COLO668 (cell line): ENCODE measurements around the gene MINK1.
"Not testable (repeated sequence)": the region's sequence is repeated elsewhere in the genome, so short reads cannot be mapped to it uniquely, and the experiment has no call there.

Experiments used
- DNase-seq: peaks from one replicate; lab custom pipeline; 2025; ENCODE audit not compliant: unreplicated experiment; lab: John Stamatoyannopoulos, UW

Gene MINK1

DNA sequence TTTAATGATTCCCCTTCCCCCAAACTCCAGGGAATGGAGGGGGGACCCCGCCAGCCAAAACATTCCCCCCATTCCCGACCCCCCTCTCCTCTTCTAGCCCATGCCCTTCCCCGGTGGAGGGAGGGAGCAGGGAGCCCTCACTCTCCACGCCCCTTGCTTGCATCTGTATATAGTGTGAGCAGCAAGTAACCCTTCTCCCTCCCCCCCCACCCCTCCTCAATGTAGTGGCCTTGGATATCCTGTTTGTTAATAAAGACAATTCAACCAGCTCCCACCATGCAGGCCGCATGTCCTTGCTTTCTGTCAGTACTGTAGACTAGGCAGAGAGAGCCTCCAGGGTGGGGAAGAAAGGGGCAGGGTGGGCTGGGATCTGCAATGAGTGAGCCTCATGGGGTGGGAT is 64.6 kb downstream of the MINK1 start:
- no peak for DNase-seq

DNA sequence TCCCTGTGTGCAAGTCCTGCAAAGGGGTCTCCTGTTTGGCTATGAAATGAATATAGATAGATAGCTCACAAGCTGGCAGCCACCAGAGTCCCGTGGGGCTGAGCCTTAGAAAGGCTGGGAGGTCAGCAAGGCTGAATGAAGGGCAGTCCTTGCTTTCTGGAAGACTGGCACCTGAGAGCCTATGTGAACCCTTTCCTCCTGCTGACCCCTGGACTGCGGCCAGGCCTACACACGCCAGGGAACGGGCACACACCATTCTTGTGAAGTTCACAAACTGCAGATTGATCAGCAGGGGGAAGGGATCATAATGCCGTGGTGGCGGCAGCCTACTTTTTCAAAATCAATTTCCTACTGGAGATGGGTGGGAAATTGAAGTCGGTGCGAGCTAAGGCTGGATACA is 65.2 kb downstream of the MINK1 start:
- DNase-seq = no peak

DNA sequence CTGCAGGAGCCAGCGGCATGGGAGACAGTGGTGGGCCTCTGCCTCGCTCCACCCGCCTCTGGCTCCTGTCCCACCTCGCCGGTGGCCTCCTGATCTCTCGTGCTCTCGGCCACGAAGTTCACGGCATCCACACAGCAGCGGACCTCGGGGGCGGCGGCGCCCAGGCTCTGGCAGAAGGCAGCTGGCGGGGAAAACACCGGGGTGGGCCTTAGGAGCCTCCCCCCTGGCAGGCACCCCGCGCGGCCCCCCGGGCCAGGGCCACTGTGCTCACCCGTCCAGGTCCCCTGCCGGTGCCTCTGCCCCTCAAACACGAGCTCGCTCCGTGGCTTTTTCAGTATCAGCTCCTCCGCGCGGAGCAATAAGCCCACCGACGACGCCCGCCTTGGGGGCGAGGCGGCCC is 65.8 kb downstream of the MINK1 start:
- no peak for DNase-seq

DNA sequence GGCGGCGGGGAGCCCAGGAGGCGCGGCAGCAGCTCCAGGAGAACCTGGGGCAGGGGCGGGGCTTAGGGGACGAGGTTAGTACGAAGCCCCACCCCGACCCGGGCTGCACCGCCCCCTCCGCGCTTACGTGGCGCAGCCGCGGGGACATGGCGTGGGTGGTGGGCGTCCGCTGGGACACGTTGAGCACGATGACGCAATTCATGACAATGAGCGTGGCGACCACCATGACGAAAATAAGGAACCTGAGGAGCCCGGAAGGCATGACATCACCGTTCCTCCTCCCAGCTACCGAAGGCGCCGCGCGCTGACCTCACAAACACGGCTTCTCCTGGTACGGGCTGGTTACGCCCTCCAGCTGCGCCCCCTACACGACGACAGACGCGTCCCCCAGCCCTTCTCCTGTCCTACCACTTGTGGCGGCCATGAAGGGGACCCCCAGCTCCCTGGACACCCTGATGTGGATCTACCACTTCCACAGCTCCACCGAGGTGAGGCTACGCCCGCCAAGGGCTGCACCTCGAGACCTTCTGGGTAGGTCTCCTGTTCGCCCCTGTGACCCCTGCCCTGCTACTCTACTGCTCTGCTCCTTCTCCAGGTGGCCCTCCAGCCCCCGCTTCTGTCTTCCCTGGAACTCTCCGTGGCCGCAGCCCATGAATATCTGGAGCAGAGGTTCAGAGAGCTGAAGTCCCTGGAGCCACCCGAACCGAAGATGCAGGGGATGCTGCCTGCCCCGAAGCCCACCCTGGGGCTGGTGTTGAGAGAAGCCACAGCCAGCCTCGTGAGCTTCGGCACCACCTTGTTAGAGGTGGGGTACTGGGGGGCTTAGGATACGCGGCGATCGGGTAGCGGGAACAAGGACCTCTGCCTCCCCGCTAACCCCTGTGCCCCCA is 66.4 kb downstream of the MINK1 start, which contains the start of gene C17orf107:
Gene C17orf107 (plus strand): TSS at position 196 of the 890 bp plus-strand sequence. CDS start 227 bp downstream, at position 423.
- DNase-seq = no peak

GRCh38 chr17:4900231-4901107 is 67.3 kb downstream of the MINK1 start:
- DNase-seq = no peak

DNA sequence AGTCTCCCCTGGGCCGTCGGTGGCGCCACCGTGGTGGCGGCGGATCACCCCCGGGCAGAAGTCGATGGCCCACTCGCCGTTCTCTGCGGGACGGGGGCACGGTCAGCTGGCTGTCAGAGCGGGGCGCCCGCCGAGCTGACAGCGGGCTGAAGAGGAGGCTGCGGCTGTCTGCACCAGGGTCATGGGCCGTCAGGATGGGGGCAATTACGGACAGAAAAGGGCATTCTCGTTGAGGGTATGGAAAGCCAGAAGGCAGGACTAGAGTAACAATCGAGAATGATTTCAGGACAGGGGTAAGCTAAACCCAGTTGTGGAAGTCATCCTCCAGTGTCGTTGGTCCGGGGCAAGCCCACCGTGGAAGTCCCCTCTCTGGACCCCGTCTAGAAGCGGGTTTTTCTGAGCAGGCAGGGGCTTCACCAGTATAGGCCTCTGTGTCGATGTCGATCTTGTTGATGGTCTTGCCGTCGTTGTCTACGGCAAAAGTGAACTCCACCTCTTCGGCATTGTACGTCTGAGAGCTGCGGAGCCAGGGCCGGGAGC is 68.0 kb downstream of the MINK1 start:
- no peak for DNase-seq

DNA sequence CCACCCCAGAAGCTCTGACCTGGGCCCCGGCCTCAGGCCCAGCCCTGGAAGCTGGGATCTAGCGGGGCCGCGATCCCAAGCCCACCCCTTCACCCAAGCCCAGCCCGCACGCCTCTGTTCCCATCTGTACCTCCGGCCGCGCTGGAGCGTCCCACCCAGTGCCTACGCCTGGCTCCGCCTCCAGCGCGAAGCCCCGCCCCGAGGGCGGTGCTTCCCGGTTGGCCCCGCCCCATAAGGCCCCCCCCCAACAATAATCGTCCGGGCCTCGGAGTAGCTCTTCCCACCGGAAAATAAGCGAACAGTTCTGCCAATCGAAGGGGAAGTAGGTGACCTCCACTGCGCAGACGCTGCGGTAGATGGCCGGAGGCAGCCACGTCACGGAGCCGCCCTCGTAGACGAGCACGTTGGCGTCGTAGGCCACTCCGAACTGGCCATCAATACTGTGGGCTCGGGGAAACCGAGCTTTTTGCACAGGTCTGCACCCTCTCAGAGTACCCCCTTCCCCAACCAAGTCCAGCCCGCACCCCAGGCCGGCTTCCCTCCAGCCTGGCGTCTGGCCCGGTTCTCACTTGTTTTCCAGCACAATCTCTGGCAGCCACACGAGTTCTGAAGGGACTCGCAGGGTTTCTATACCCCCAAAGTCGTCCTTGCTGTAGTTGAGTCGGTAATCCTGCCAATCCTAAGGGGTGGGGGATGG is 68.7 kb downstream of the MINK1 start:
- no peak for DNase-seq

DNA sequence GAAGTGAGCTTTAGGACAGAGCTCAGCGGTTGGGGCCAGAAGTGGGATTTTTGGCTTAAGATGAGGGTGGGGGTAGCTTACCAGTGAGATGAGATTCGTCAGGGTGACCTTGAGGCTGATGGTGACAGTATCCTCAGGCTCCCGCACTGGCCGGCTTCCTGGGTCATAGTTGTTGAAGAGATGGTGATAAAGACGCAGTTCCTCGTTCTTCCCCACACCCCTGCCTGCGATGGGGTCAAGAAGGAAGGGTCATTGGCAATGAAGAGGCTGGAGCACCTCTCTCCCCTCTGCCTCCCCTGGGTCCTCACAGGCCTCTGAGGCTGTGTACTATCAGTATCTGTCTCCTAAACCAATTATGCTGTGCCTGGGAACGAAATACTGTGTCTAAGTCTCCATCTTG is 69.4 kb downstream of the MINK1 start:
- no peak for DNase-seq

DNA sequence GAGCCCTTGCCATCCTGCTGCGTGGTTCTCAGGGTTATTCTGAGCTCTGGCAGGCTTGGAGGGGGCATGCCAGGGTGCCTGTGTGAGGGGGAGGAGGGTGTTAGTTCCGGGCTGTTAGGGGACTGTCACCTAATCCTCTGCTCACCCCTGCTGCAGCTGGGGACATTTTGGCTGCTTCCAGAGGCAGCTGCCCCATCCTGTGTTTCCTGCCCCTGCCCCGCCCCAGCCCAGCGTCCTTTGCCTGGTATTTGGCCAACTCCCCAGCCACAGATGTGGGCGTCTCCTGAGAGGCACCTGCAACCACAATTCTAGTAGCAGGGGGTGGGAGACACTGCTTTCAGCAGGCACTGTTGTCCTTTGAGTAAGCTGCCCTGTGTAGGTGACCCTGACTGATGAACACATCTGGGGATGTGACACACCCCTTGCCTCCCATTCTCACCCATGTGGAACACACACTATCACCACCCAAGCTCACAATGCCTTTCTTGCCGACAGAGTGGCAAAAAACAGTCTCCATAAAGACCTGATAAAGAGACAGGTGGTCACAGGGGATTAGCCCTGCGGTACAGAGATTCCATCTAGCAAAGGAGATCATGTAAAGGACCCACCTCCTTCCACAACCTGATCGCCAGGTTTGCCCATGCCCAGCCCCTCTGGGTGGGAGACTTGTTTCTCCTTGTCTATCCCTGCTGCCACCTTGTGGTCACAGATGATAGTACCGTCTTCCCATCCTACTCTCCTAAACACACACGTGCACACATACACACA is 70.1 kb downstream of the MINK1 start, which contains the start of gene CHRNE:
Gene CHRNE (minus strand): TSS at position 48 of the 768 bp plus-strand sequence. CDS start 35 bp downstream, at position 13.
- DNase-seq = peak; percentile 73

GRCh38 chr17:4906642-4907041 is 73.5 kb downstream of the MINK1 start:
- not testable (repeated sequence) for DNase-seq

DNA sequence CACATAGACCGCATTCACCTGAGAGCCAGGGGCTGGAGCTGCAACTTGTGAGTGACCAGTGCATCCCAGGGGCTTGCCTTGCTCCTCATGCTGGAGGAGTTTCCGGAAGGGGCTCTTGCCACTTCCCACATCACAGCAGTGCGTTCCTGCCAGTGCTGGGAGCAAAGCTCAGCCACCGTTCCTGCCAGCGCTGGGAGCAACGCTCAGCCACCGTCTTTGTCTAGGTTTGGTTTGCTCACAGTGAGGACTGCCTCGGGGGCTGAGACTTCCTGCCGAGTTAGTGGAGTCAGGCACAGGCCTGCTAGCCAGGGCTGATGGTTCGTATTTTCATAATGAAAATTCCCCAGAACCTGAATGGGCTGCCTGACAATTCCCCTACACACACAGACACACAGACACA is 75.2 kb downstream of the MINK1 start:
- peak; percentile 9 for DNase-seq

DNA sequence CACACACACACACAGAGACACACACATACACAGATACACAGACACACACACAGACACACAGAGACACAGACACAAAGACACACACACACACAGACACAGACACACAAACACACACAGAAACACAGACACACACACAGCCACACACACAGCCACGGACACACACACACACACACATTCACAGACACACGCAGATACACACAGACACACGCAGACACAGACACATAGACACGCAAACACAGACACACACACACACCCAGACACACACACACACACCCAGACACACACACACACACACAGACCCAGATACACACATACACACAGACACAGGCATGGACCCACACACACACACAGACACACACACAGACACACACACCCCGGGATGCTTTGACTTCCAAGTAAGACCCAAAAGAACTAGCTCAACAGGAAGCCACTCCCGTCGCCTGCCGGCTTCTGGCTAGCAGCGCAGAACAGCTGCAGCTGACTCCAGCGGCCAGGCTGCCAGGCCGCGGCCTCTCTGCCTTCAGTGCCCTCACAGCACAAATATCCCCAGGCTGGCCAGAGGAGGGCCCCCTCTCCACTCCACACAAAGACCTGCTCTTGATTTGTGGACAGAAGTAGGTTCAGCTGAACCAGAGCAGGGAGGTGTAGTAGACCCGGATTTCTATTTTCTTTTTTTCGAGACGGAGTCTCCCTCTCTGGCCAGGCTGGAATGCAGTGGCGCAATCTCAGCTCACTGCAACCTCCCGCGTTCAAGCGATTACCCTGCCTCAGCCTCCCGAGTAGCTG is 75.8 kb downstream of the MINK1 start:
- DNase-seq = peak; percentile 85

DNA sequence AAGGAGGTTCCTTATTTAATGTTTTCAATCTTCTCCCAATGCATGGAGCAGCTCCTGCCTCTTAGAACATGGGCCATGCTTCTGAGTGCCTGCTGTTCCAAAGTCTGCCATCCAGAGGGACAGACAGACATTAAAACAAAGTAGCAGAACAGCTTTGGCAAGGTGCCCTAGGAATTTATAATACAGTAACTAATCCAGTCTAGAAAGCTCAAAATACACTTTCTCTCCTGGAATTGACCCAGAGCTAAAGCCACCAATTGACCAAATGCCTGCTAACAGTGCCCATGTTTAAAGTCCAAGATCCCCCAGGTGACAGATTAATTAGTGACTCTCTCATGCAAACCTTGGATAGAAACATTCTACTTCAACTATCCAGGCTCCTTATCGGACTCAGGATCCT is 80.9 kb downstream of the MINK1 start:
- DNase-seq = no peak

DNA sequence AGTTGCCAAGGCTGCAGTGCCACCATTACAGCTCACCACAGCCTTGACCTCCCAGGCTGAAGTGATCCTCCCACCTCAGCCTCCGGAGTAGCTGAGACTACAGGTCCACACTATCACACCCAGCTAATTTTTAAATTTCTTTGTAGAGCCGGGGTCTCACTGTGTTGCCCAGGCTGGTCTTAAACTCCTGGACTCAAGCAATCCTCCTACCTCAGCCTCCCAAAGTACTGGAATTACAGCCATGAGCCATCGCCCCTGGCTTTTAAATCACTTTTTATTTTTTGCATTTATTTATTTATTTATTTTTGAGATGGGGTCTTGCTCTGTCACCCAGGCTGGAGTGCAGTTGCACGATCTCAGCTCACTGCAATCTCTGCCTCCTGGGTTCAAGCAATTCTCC is 81.4 kb downstream of the MINK1 start:
- not testable (repeated sequence) for DNase-seq

- no peak for DNase-seq
Measured at GRCh38 chr17:4919511-4920047, 86.4 kb downstream of the MINK1 start.

GRCh38 chr17:4920351-4921048 is 87.4 kb downstream of the MINK1 start:
- DNase-seq = no peak

- DNase-seq = no peak
Measured at GRCh38 chr17:4921320-4921719, 88.2 kb downstream of the MINK1 start.

GRCh38 chr17:4926577-4927335 is 93.6 kb downstream of the MINK1 start:
- not testable (repeated sequence) for DNase-seq
